ENCODE measurements around the gene CIRBP. TPM values are rescaled to one million over a fixed set of nuclear protein-coding genes. Genes with fewer than 3 reads are reported as not detected.
A peak's percentile ranks its signal among the peaks of the same experiment; 100 is the strongest.

The CIRBP gene
- total and polyA plus RNA-seq, 2 of the 13 experiments (the other 11 are each of a cell fraction or from before 2014, with no cell fraction given) = 133 to 140 TPM

DNA sequence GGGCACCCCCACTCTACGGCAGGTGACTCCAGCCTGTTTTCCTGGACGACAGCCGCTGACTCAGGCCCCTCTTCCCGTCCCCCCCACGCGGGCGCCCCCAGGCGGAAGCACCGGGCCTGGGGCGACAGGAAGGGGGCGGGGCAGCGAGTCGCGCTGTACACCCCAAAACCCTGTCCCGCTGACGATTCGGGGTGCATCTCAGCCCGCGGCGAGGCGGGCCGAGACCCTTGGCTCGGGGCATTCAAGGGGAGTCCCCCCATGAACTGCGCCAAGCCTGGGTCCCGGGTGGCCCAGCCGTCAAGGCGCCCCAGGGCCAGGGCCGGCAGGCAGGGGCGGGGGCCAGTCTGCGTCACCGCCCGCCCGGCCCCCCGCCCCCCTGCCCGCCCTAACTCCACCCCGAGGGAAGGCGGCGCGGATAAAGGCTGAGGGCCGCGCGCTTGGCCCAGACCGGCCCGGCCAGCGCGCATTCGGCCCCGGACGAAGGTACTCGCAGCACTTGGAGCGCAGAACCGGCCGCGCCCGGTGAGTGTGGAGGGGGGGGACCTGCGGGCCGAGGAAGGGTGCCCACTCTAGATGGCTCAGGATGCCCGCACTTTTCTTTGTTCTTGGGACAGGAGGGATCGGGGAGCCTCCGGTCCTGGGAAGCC is 20.9 kb upstream of the CIRBP start, which contains the start of gene MIDN (continued):
- TF ChIP-seq ZBTB49 (CRISPR knock-in tag; IDR thresholded peaks at IDR 0.05; ENCODE audit: borderline replicate concordance) (no peak), ETS1 (CRISPR knock-in tag; IDR thresholded peaks at IDR 0.05) (no peak), ZNF224 (CRISPR knock-in tag; IDR thresholded peaks at IDR 0.05) (no peak), MXD4 (CRISPR knock-in tag; IDR thresholded peaks at IDR 0.05) (peak; percentile 29; the same call in 1 of the 2 replicates), ZNF83 (CRISPR knock-in tag; IDR thresholded peaks at IDR 0.05; ENCODE audit: borderline replicate concordance) (peak; percentile 19; the same call in 1 of the 2 replicates), SNAPC2 (CRISPR knock-in tag; IDR thresholded peaks at IDR 0.05) (peak; percentile 40; the same call in 1 of the 2 replicates), ZBTB7A (CRISPR knock-in tag; IDR thresholded peaks at IDR 0.05) (peak; percentile 54; the same call in 1 of the 2 replicates), RAD51 (IDR thresholded peaks at IDR 0.05; ENCODE audit: borderline replicate concordance) (no peak), ZFP36L1 (CRISPR knock-in tag; IDR thresholded peaks at IDR 0.05) (0 out of 2 replicates have a peak, but pooled peaks have one; percentile 63), ZNF354B (CRISPR knock-in tag; IDR thresholded peaks at IDR 0.05) (peak; percentile 94), ZNF264 (CRISPR knock-in tag; IDR thresholded peaks at IDR 0.05) (peak; percentile 34; the same call in 1 of the 2 replicates), THRA (CRISPR knock-in tag; IDR thresholded peaks at IDR 0.05; ENCODE audit: borderline replicate concordance) (no peak), TCF12 (IDR thresholded peaks at IDR 0.05) (no peak), TCF12 (CRISPR knock-in tag; IDR thresholded peaks at IDR 0.05) (peak; percentile 75; the same call in 1 of the 2 replicates), ATF1 (CRISPR knock-in tag; IDR thresholded peaks at IDR 0.05) (no peak), DDIT3 (CRISPR knock-in tag; IDR thresholded peaks at IDR 0.05) (no peak), FOSL2 (CRISPR knock-in tag; IDR thresholded peaks at IDR 0.05) (peak; percentile 78)
- TF ChIP-seq, protein P1, sequence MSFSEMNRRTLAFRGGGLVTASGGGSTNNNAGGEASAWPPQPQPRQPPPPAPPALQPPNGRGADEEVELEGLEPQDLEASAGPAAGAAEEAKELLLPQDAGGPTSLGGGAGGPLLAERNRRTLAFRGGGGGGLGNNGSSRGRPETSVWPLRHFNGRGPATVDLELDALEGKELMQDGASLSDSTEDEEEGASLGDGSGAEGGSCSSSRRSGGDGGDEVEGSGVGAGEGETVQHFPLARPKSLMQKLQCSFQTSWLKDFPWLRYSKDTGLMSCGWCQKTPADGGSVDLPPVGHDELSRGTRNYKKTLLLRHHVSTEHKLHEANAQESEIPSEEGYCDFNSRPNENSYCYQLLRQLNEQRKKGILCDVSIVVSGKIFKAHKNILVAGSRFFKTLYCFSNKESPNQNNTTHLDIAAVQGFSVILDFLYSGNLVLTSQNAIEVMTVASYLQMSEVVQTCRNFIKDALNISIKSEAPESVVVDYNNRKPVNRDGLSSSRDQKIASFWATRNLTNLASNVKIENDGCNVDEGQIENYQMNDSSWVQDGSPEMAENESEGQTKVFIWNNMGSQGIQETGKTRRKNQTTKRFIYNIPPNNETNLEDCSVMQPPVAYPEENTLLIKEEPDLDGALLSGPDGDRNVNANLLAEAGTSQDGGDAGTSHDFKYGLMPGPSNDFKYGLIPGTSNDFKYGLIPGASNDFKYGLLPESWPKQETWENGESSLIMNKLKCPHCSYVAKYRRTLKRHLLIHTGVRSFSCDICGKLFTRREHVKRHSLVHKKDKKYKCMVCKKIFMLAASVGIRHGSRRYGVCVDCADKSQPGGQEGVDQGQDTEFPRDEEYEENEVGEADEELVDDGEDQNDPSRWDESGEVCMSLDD (CRISPR knock-in tag; IDR thresholded peaks at IDR 0.05; ENCODE audit: borderline replicate concordance) = peak; percentile 99
- TF ChIP-seq, protein P2, sequence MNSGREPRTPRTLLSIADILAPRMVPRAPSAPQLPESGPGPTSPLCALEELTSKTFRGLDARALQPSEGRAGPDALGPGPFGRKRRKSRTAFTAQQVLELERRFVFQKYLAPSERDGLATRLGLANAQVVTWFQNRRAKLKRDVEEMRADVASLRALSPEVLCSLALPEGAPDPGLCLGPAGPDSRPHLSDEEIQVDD (CRISPR knock-in tag; IDR thresholded peaks at IDR 0.05; ENCODE audit: borderline replicate concordance) = no peak

Measured in HepG2 (cell line).